Activated CD4-positive, alpha-beta T cell treated with anti-CD3 and anti-CD28 coated beads, Interleukin-2, amount 10 ng/mL, durations not matched to agents 7 days and 5 days (primary cell): ENCODE measurements around the gene STRN3. TPM values are rescaled to one million over a fixed set of nuclear protein-coding genes. Genes with fewer than 3 reads are reported as not detected.
"Not testable (repeated sequence)": the region's sequence is repeated elsewhere in the genome, so short reads cannot be mapped to it uniquely, and the experiment has no call there.

ENCODE experiments used
- CTCF ChIA-PET: fragments of 350-600 bp; sonication (Branson Sonifier 250); formaldehyde crosslinking; loops from one replicate; lab custom pipeline; 2021; ENCODE audit warnings: antibody characterized with exemption; lab: Charles Lee
- POLR2A ChIA-PET: fragments of 350-600 bp; sonication (Branson Sonifier 250); formaldehyde crosslinking; loops from one replicate; lab custom pipeline; 2021; ENCODE audit warnings: antibody characterized with exemption; lab: Charles Lee
- DNase-seq: peaks from one replicate; pipeline ENCODE4 v3.0.0-alpha.2; 2020
- H3K27ac Mint-ChIP-seq: one replicate; pipeline ENCODE4 v1.8.0; 2021; ENCODE audit warnings: mild to moderate bottlenecking, moderate library complexity, mixed read lengths
- H3K27me3 Mint-ChIP-seq: one replicate; pipeline ENCODE4 v1.8.0; 2021; ENCODE audit warnings: mixed read lengths
- H3K36me3 Mint-ChIP-seq: one replicate; pipeline ENCODE4 v1.8.0; 2021; ENCODE audit warnings: low read depth, mixed read lengths
- H3K4me1 Mint-ChIP-seq: one replicate; pipeline ENCODE4 v1.8.0; 2021; ENCODE audit warnings: mixed read lengths
- H3K4me3 Mint-ChIP-seq: one replicate; pipeline ENCODE4 v1.8.0; 2021; ENCODE audit warnings: mild to moderate bottlenecking, moderate library complexity, mixed read lengths
- H3K9me3 Mint-ChIP-seq: one replicate; pipeline ENCODE4 v1.8.0; 2021; ENCODE audit warnings: mixed read lengths
- total RNA-seq, 2 experiments: library from RNA; stranded (reverse); gene quantifications; one replicate each; pipeline ENCODE4 v1.2.3, GENCODE V29; 2021

The STRN3 gene
- total RNA-seq, 2 experiments from 2014 or later: 20.4 TPM

DNA sequence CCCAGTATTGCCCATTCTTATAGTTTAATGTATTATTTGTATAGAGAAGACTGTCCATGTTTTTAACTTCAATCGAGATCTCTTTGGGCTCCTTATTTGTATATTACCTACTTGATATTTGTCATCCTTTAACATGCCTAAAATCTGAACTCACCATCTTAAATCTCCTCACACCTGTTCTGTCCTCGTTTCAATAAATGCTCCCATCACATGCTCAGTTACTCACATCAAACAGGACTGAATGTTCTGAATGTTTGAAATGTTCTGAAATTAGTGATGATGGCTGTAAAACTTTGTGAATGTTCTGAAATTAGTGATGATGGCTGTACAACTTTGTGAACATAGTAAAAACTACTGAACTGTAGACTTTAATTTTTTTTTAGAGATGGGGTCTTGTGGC is 117.4 kb downstream of the STRN3 start:
- H3K27me3 Mint-ChIP-seq: no peaks in the 10 kb centered on the region
- H3K36me3 Mint-ChIP-seq: peaks cover 20% of the 10 kb centered on the region
- CTCF ChIA-PET: no interaction called here
- no peak overlapping the region for H3K4me3 Mint-ChIP-seq
- POLR2A ChIA-PET: no interaction called here
- no peaks in the 10 kb centered on the region for H3K4me1 Mint-ChIP-seq
- no peak overlapping the region for H3K27ac Mint-ChIP-seq
- DNase-seq: no peak
- no peaks in the 10 kb centered on the region for H3K9me3 Mint-ChIP-seq

DNA sequence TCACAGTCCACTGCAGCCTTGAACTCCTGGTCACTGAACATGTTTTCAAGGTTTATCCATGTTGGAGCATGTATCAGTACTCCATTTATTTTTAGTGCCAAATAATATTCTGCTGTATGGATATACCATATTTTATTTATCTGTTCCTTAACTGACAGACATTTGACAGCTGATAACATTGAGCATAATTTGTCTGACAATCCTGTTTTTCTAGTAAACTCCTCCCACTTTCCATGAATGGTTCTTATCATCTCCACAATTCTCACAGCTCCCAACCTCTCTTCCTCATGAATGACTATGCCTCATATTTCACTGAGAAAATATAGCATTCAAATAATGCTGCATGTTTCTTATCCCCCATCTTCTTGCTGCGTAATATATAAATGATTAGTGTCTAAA is 118.5 kb downstream of the STRN3 start:
- H3K4me1 Mint-ChIP-seq: no peaks in the 10 kb centered on the region
- no peaks in the 10 kb centered on the region for H3K9me3 Mint-ChIP-seq
- CTCF ChIA-PET: no interaction called here
- H3K27ac Mint-ChIP-seq: no peak overlapping the region
- peaks cover 20% of the 10 kb centered on the region for H3K36me3 Mint-ChIP-seq
- no peak overlapping the region for H3K4me3 Mint-ChIP-seq
- H3K27me3 Mint-ChIP-seq: no peaks in the 10 kb centered on the region
- no peak for DNase-seq
- POLR2A ChIA-PET: no interaction called here

DNA sequence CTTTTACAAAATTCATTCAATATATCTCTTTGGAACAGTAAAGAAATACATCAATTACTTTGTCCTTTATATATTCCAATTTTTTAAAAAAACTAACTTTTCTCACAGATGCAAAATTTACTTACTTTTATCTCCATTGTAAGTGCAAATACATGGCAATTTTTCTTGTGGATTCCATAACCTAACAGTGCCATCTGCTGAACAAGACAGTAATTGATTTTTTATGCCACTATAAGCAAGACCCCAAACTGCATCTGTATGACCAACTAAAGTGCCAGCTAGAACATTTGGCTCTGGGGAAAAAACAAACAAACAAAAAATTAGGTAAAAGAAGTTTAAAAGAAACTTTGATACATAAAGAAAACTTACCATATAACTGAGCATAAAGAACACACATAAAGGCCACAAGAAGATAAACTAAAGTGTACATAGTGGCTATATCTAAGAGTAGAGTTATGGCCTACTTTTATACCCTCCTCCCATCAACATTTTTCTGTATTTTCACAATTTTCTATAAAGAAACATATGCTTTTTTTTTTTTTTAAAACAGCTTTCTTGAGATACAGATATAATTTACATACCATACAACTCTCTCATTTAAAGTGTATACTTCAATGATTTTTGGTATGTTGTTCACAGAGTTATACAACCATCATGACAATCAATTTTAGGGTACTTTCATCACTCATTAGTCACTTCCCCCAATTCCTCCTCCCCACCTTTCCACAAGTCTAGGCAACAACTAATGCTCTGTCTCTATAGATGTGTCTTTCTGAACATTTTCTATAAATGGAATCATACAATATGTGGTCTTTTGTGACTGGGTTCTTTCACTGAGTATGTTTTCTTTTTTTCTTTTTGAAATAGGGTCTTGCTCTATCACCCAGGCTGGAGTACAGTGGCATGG is 119.2 kb downstream of the STRN3 start:
- Mint-ChIP-seq H3K4me1 (no peaks in the 10 kb centered on the region), H3K4me3 (no peak overlapping the region), H3K27me3 (no peaks in the 10 kb centered on the region), H3K9me3 (no peaks in the 10 kb centered on the region), H3K36me3 (peaks cover 24% of the 10 kb centered on the region), H3K27ac (no peak overlapping the region)
- ChIA-PET CTCF (interaction anchor here (1.0 kb wide), 1 partner anchor 286 kb away, joined by 4 read pairs; no protein-coding TSS in a partner anchor), POLR2A (no interaction called here)
- no peak for DNase-seq

DNA sequence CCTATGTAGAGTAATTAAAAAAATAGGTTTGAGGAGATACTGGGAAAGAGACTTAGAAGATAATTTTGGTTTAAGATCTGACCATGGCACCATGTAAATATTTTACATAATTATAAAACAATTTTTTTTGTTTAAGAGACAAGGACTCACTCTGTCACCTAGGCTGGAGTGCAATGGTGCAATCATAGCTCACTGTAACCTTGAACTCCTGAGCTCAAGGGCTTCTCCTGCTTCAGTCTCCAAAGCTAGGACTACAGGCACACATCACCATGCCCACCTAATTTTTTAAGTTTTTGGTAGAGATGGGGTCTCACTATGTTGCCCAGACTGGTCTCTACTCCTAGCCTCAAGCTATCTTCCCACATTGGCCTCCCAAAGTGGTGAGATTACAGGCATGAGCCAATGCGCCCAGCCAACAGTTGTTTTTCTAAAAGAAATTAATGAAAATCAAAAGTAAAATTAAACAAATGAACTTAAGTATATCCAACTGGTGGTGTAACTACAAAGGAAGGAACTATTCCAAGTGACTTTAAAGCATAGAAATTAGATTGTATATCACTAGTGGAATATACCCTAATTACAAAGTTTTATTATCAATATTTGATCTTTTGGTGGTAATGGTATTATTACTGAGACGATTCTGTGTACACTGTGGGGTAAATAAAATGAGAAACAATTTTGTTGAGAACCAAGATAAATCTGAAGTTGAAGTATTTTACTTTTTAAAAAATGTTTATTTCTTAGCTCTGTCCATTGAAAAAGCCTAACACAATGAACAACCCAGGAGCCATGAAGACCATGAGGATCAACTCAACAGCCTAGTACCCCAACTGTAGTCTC is 122.7 kb downstream of the STRN3 start:
- no peak overlapping the region for H3K4me3 Mint-ChIP-seq
- H3K9me3 Mint-ChIP-seq: no peaks in the 10 kb centered on the region
- no peak overlapping the region for H3K27ac Mint-ChIP-seq
- ChIA-PET CTCF (no interaction called here), POLR2A (no interaction called here)
- H3K36me3 Mint-ChIP-seq: peaks cover 33% of the 10 kb centered on the region
- DNase-seq: no peak
- H3K27me3 Mint-ChIP-seq: no peaks in the 10 kb centered on the region
- H3K4me1 Mint-ChIP-seq: peaks cover 4% of the 10 kb centered on the region

DNA sequence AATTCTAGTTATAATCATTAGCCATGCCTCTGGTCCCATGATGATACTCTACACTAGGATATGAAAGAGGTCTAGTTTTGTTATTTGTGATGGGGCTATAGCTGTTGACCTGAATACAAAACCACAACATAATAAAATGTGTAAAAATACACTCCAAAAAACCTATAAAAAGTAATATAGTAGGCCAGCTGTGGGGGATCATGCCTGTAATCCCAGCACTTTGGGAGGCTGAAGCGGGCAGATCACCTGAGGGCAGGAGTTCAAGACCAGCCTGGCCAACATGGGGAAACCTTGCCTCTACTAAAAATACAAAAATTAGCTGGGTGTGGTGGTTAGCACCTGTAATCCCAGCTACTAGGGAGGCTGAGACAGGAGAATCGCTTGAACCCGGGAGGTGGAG is 129.1 kb downstream of the STRN3 start:
- DNase-seq, CTCF ChIA-PET, H3K9me3 Mint-ChIP-seq, POLR2A ChIA-PET, H3K27me3 Mint-ChIP-seq, H3K4me3 Mint-ChIP-seq, H3K4me1 Mint-ChIP-seq, H3K27ac Mint-ChIP-seq: not testable (repeated sequence)
- peaks cover 28% of the 10 kb centered on the region for H3K36me3 Mint-ChIP-seq

DNA sequence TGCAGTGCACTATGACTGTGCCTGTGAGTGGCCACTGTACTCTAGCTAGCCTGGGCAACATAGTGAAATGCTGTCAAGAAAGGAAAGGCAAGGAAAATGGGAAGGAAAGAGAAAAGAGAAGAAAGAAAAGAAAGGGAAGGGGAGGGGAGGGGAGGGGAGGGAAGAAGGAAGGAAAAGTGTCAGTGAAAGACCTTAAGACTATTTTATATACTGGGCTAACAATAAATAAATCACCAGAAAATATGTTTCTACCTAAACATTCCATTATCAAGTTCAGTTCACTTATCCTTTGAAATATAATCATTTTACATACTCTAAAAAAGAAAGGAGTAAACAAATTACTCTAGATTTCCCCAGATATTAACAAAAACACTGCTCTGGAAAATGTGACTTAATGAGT is 129.7 kb downstream of the STRN3 start:
- Mint-ChIP-seq H3K36me3 (peaks cover 24% of the 10 kb centered on the region), H3K9me3 (no peaks in the 10 kb centered on the region), H3K27ac (no peak overlapping the region), H3K4me1 (peaks cover 4% of the 10 kb centered on the region), H3K4me3 (no peak overlapping the region), H3K27me3 (no peaks in the 10 kb centered on the region)
- DNase-seq: no peak
- CTCF ChIA-PET: no interaction called here
- POLR2A ChIA-PET: no interaction called here

DNA sequence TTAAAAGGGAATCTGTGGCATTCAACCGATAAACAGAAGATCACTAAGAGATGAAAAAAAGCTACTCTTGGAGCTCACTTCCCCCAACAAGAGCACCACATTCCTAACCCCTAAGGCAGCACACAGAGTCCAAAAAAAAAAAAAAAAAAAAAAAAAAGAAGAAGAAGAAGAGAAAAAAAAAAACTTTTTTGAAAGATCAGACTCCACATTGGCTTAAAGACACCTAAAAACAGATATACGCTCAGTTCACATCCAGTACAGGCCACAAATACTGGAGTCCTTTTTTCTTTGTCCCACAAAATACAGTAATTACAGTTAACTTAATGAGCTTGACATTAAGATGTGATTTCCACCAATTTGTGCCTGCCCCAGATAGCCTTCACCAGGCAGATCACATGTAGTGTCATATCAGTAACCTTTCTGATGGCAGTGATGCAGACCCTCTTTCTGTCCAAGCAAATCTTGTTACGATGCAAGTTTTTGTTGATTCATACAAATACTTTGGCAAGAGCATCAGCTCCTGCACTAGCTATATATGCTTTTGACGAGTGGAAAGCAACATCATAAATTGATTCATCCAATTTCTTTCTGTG is 131.2 kb downstream of the STRN3 start:
- no peaks in the 10 kb centered on the region for H3K27me3 Mint-ChIP-seq
- ChIA-PET CTCF (interaction anchor here (0.8 kb wide), 1 partner anchor 396 kb away, joined by 5 read pairs; no protein-coding TSS in a partner anchor), POLR2A (no interaction called here)
- no peak overlapping the region for H3K4me3 Mint-ChIP-seq
- H3K4me1 Mint-ChIP-seq: peaks cover 4% of the 10 kb centered on the region
- peaks cover 19% of the 10 kb centered on the region for H3K36me3 Mint-ChIP-seq
- H3K9me3 Mint-ChIP-seq: no peaks in the 10 kb centered on the region
- H3K27ac Mint-ChIP-seq: no peak overlapping the region
- DNase-seq: no peak

DNA sequence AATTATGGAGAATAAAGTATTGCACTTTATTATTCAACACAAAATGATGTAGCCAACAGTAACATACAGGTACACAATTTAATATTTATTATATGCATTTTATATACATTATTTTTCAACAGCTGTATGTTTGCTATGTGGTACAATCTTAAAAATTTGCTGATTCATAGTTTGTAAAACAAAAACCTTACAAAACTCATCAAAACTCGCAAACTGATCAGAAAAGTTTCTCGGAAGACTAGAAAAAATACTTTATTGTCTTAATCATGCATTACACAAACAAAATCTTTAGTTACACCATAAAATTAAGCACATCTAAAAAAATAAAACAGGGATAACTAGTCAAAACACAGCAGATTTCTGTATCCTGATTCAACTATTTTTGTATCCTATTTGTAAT is 132.4 kb downstream of the STRN3 start:
- CTCF ChIA-PET: no interaction called here
- no peak overlapping the region for H3K4me3 Mint-ChIP-seq
- H3K4me1 Mint-ChIP-seq: peaks cover 1% of the 10 kb centered on the region
- no peaks in the 10 kb centered on the region for H3K9me3 Mint-ChIP-seq
- H3K36me3 Mint-ChIP-seq: peaks cover 12% of the 10 kb centered on the region
- POLR2A ChIA-PET: no interaction called here
- H3K27ac Mint-ChIP-seq: no peak overlapping the region
- no peaks in the 10 kb centered on the region for H3K27me3 Mint-ChIP-seq
- DNase-seq: no peak

DNA sequence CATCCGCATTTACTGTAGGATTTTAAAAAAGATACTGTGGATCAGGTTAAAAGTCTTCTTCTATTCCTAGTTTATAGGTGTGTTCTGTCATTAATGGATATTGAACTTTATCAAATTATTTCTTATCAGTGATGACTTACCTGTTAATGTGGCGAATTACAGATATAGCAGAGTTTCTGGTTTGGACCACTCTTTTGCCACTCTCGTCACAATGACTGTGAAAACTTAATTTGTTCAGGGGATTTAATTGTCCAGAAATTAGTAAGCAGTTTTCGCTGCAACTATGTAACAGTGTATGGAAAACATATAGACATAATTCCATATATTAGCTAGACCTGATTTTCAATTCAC is 137.0 kb downstream of the STRN3 start:
- peaks cover 1% of the 10 kb centered on the region for H3K4me1 Mint-ChIP-seq
- no peak overlapping the region for H3K27ac Mint-ChIP-seq
- POLR2A ChIA-PET: no interaction called here

DNA sequence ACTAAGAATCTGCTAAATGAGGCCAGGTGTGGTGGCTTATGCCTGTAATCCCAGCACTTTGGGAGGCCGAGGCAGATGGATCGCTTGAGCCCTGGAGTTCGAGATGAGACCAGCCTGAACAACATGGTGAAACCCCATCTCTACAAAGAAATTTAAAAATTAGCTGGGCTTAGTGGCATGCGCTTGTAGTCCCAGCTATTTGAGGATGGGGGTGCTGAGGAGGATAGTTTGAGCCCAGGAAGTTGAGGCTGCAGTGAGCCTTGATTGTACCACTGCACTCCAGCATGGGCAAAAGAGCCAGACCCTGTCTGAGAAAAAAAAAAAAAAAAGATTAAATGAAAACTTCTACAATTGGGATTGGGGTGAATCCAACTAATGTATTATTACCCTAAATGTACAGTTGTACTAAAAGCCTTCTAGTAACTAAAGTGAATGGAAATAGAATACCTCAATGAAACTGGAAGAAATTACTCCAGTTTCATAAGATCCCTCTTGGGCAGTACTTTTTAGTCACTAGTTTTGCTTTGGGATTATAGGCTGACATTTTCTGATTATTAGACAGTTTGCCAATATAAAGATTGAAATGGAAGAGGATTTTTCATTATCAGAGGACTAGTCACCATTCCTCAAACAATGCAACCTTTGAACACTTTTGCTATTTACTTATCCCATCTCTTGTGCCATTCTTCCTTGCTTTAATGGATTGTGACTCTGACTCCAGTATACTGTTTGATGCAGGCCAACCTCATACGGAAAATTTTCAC is 137.5 kb downstream of the STRN3 start:
- Mint-ChIP-seq H3K9me3 (no peaks in the 10 kb centered on the region), H3K27ac (no peak overlapping the region), H3K4me1 (peaks cover 1% of the 10 kb centered on the region), H3K36me3 (no peaks in the 10 kb centered on the region), H3K4me3 (no peak overlapping the region), H3K27me3 (no peaks in the 10 kb centered on the region)
- POLR2A ChIA-PET: no interaction called here
- no peak for DNase-seq
- CTCF ChIA-PET: no interaction called here

More for the DNA sequence above, 137.0 kb downstream of the STRN3 start:
- no peak overlapping the region for H3K4me3 Mint-ChIP-seq
- CTCF ChIA-PET: no interaction called here
- H3K27me3 Mint-ChIP-seq: no peaks in the 10 kb centered on the region
- no peaks in the 10 kb centered on the region for H3K36me3 Mint-ChIP-seq
- no peaks in the 10 kb centered on the region for H3K9me3 Mint-ChIP-seq
- DNase-seq: no peak

DNA sequence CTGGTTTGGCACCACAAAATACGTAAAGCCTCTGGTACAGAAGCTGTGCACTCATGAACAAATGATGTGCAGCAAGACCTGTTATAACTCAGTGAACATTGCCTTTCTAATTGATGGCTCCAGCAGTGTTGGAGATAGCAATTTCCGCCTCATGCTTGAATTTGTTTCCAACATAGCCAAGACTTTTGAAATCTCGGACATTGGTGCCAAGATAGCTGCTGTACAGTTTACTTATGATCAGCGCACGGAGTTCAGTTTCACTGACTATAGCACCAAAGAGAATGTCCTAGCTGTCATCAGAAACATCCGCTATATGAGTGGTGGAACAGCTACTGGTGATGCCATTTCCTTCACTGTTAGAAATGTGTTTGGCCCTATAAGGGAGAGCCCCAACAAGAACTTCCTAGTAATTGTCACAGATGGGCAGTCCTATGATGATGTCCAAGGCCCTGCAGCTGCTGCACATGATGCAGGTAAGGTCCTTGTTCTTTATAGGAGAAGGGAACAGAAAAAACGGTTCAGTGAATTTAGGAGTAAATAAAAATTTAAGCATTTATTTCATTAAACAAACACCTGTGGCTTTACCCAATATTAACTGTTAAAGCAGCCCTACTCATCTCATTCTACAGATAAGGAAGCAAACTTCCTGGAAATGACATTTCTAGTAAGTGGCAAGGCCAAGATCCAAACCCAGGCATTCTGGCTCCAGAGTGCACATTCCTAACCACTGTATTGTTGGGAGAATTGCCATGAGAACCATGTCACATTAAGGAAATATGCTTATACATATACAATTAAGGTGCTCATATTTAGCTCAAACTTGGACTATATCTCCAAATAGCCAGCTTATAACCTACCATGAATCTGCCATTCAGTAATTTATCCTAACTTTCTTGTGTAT is 140.1 kb downstream of the STRN3 start:
- CTCF ChIA-PET: no interaction called here
- Mint-ChIP-seq H3K27me3 (no peaks in the 10 kb centered on the region), H3K27ac (no peak overlapping the region), H3K4me1 (peaks cover 7% of the 10 kb centered on the region), H3K36me3 (no peaks in the 10 kb centered on the region), H3K9me3 (no peaks in the 10 kb centered on the region), H3K4me3 (no peak overlapping the region)
- POLR2A ChIA-PET: no interaction called here
- no peak for DNase-seq

DNA sequence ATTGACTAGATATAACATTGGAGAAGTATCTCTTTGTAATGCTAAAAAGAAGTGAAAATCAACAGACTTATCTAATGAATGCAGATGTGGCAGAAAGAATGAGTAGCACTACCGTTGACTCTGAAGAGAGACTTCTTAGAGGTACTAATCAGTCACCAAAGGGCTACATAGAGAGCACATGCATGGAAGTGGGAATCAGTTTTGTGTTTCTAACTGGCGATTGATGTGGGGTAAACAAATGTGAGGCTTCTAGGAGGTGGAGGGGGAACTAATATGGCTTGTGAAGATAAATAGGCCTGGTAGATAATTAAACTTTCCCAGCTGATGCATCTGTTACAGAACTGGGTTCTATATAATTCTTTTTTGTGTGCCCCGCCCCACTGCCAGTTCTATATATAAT is 141.3 kb downstream of the STRN3 start:
- H3K27ac Mint-ChIP-seq: no peak overlapping the region
- no peak overlapping the region for H3K4me3 Mint-ChIP-seq
- peaks cover 7% of the 10 kb centered on the region for H3K4me1 Mint-ChIP-seq
- no peaks in the 10 kb centered on the region for H3K27me3 Mint-ChIP-seq
- ChIA-PET POLR2A (no interaction called here), CTCF (no interaction called here)
- no peak for DNase-seq
- no peaks in the 10 kb centered on the region for H3K36me3 Mint-ChIP-seq
- H3K9me3 Mint-ChIP-seq: no peaks in the 10 kb centered on the region
